Body of pancreas (tissue), 4 donors: ENCODE measurements around the gene ITPKC.

Experiments
- CTCF ChIP-seq, 7 experiments: fragments of 450-650 bp in 4 of 7; fragments of 200-600 bp in 3 of 7; sonication (generic) in 3 of 7; IDR thresholded peaks; one replicate each; pipeline ENCODE4 v1.5.1; 2016 to 2019; ENCODE audit warnings: antibody characterized with exemption in 7 of 7
- POLR2A ChIP-seq, 3 donors: fragments of 450-650 bp; IDR thresholded peaks; one replicate each; pipeline ENCODE4 v1.6.1; 2016; ENCODE audit warnings: antibody characterized with exemption in 3 of 3, mild to moderate bottlenecking in 2 of 3

DNA sequence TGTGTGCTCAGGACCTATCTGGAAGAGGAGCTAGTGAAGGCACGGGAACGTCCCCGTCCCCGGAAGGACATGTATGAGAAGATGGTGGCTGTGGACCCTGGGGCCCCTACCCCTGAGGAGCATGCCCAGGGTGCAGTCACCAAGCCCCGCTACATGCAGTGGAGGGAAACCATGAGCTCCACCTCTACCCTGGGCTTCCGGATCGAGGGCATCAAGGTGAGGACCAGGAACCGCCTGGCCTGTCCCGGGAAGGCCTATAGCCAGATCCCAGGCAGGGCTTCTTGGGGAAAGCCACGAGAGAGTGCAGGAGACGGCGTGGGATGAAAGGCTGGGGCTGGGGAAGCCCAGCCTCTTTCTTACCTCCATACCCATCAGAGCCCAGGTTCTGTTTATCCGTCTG is 16.2 kb downstream of the ITPKC start:
- no peak for TF ChIP-seq CTCF (IDR thresholded peaks at IDR 0.05)
- TF ChIP-seq POLR2A (IDR thresholded peaks at IDR 0.05) = no peak
